A549 treated with AZD2906 at 1 μM for 4 hours (cell line): Measurements from ENCODE around the gene MC1R. TPM values are rescaled to one million over a fixed set of nuclear protein-coding genes. Genes with fewer than 3 reads are reported as not detected.

Experiments used
- total RNA-seq: library from RNA; stranded (reverse); fragments of 200-300 nt; extraction: Qiagen RNA extraction; gene quantifications from 5 replicates; pipeline ENCODE4 v1.2.3, GENCODE V29; 2022

The MC1R gene
- total RNA-seq = 4.9 to 6.8 TPM (median 6.6 TPM) in 5 replicates

DNA sequence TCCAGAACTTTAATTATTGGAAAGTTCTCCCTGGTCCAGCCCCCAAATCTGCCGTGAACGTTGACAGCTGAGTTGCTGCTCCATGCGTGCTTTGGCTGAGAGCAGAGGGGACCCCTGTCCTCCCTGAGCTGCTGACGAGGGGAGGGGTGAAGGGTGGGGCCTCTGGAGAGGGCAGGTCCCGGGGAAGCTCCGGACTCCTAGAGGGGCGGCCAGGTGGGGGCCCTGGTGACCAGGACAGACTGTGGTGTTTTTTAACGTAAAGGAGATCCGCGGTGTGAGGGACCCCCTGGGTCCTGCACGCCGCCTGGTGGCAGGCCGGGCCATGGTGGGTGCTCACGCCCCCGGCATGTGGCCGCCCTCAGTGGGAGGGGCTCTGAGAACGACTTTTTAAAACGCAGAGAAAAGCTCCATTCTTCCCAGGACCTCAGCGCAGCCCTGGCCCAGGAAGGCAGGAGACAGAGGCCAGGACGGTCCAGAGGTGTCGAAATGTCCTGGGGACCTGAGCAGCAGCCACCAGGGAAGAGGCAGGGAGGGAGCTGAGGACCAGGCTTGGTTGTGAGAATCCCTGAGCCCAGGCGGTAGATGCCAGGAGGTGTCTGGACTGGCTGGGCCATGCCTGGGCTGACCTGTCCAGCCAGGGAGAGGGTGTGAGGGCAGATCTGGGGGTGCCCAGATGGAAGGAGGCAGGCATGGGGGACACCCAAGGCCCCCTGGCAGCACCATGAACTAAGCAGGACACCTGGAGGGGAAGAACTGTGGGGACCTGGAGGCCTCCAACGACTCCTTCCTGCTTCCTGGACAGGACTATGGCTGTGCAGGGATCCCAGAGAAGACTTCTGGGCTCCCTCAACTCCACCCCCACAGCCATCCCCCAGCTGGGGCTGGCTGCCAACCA lies at the start of gene MC1R:
Gene MC1R (plus strand): TSS at position 410 of the 895 bp plus-strand sequence. CDS start 397 bp downstream, at position 807.

DNA sequence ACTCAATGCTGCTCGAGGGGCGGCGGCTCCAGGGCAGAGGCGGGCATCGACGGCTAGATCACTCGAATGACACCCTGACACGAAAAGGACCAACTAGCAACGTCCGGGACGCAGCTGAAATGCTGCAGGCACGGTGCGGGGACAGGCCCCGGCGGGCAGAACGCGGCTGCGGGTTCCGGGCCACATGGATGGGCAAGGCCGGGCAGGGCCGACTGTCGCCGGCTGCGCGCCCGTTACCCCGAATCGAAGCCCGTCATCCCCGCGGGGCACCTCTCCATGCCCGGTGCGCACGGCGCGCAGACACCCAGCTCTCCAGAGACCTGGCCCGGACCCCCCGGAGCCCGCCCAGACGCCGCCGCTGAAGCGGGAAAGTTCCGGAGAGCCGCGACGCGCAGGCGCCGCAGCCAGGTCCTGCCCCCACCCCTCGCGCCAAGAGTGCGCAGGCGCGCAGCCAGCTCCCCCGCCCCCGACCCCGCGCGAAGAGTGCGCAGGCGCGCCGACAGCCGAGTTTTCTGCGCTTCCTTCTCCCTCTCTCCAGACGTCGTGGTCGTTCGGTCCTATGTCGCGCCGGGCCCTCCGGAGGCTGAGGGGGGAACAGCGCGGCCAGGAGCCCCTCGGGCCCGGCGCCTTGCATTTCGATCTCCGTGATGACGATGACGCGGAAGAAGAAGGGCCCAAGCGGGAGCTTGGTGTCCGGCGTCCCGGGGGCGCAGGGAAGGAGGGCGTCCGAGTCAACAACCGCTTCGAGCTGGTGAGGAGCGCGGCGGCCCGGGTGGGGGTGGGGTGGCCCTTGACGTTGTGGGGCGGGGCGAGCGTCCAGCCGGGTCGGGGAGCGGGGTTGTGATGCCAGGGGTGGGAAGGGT lies 45.3 kb upstream of the MC1R start, which contains the start of gene TCF25:
Gene TCF25 (plus strand): TSS at position 484 of the 863 bp plus-strand sequence. CDS start 76 bp downstream, at position 560.

DNA sequence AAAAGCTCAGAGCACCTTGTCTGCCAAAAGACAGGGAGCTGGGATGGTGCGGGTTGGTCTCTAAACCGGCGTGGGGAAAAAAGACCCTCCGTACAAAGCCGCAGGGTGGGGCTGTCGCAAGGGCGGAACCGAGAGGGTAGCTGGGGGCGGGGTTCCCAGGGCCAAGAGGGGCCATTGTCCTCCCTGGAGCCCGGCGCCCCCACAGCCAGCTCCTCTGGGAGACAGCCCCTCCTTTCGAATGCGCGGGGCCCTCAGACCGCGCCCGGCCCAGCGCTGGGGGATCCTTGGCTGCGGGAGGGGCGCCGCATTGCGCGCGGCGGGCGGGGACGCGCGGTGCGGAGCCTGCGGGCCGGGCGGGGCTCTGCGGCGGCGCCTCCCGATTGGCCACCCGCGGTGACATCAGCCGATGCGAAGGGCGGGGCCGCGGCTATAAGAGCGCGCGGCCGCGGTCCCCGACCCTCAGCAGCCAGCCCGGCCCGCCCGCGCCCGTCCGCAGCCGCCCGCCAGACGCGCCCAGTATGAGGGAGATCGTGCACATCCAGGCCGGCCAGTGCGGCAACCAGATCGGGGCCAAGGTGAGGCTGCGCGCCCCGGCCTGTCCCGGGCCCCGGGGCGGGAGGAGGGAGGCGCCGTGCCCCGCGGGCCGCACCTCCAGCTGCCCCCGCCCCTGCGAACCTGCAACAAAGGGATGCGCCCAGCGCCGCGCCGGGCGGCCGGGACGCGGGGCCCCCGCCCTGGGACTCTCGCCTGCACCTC lies 4.4 kb downstream of the MC1R start, which contains the start of gene TUBB3:
Gene TUBB3 (plus strand): TSS at position 459 of the 756 bp plus-strand sequence. CDS start 60 bp downstream, at position 519.

Other genes with a start within 250 kb of the MC1R start
- 36.6 to 72.3 TPM (median 51.8 TPM) in 5 replicates for gene CDK10, start 232.2 kb upstream of the MC1R start, total RNA-seq
- gene SPATA2L, start 217.2 kb upstream of the MC1R start, total RNA-seq = 8.9 to 13.3 TPM (median 12.3 TPM) in 5 replicates
- gene VPS9D1, start 198.0 kb upstream of the MC1R start, total RNA-seq = 4.3 to 5.2 TPM (median 4.9 TPM) in 5 replicates
- gene ZNF276, start 197.3 kb upstream of the MC1R start, total RNA-seq = 16.0 to 21.4 TPM (median 20.7 TPM) in 5 replicates
- 24.5 to 33.9 TPM (median 33.0 TPM) in 5 replicates for gene FANCA, start 102.2 kb upstream of the MC1R start, total RNA-seq
- gene SPIRE2, start 90.4 kb upstream of the MC1R start, total RNA-seq = 5.2 to 7.7 TPM (median 7.3 TPM) in 5 replicates
- 71.4 to 73.0 TPM (median 71.6 TPM) in 5 replicates for gene TCF25, start 45.3 kb upstream of the MC1R start, total RNA-seq
- 197 to 265 TPM (median 257 TPM) in 5 replicates for gene TUBB3, start 4.5 kb downstream of the MC1R start, total RNA-seq
- 95.8 to 120 TPM (median 114 TPM) in 5 replicates for gene DEF8, start 29.9 kb downstream of the MC1R start, total RNA-seq
- gene DBNDD1, start 100.6 kb downstream of the MC1R start, total RNA-seq = 49.9 to 66.7 TPM (median 63.5 TPM) in 5 replicates
- 0.02 TPM in 1 of 5 replicates, not detected in the others for gene PRDM7, start 158.5 kb downstream of the MC1R start, total RNA-seq